Measurements from ENCODE around the gene SIK3. TPM values are rescaled to one million over a fixed set of nuclear protein-coding genes. Genes with fewer than 3 reads are reported as not detected.

SIK3 gene
- total RNA-seq, 1 donor from 2014 or later: 54.2 TPM

DNA sequence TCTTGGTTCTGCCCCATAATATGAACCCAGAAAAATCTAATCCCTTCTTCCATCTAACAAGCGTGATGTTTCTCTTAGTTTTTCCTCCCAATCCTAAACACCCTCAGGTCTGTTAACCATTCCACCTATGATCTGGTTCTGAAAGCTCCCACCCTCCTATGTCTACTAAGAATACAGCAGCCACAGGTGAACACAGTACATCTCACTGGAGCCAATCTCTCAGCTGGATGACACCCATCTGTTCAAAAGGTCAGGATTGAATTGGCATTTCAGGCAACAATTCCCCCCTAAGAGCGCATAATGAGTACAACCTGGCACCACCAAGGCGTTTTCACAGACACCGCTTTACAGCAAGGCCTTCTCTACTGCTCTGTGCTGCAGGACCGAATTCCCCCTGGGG, 241.8 kb downstream of the SIK3 start:
- peaks cover 53% of the 10 kb centered on the region for H3K36me3 Mint-ChIP-seq (ENCODE audit: low read depth)
- DNase-seq (ENCODE audit: low spot score): no peak
- intact Hi-C loops (cut with micrococcal nuclease): no loop called here
- no peaks in the 10 kb centered on the region for H3K9me3 Mint-ChIP-seq
- H3K27me3 Mint-ChIP-seq (ENCODE audit: insufficient read depth): no peaks in the 10 kb centered on the region
- no peak overlapping the region for H3K4me3 Mint-ChIP-seq
- peaks cover 47% of the 10 kb centered on the region for H3K4me1 Mint-ChIP-seq (ENCODE audit: low read depth)
- peak overlapping the region; percentile 57 for H3K27ac Mint-ChIP-seq

DNA sequence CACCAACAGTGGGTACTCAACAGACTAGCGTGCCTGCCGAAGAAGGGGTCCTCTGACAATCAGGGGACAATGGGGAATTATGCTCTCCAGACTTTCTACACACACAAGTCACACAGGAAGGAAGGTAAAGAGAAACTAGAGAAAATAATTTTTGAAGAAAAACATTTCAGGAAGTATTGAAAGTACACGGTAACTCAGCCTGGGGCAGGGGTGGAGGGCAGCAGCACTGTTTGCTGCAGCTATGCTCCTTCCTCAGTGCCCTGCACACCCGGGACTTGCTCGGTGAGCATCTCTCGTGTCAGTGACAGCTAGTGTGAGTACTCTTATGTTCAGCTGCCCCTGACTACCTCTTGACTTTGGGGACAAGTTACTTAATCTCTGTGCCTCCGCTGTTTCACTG, 242.8 kb downstream of the SIK3 start:
- Mint-ChIP-seq H3K27me3 (ENCODE audit: insufficient read depth) (no peaks in the 10 kb centered on the region), H3K4me3 (peak overlapping the region; percentile 24), H3K27ac (peak overlapping the region; percentile 82), H3K4me1 (ENCODE audit: low read depth) (peaks cover 53% of the 10 kb centered on the region), H3K36me3 (ENCODE audit: low read depth) (peaks cover 49% of the 10 kb centered on the region), H3K9me3 (no peaks in the 10 kb centered on the region)
- DNase-seq (ENCODE audit: low spot score): no peak
- intact Hi-C loops (cut with micrococcal nuclease): no loop called here

DNA sequence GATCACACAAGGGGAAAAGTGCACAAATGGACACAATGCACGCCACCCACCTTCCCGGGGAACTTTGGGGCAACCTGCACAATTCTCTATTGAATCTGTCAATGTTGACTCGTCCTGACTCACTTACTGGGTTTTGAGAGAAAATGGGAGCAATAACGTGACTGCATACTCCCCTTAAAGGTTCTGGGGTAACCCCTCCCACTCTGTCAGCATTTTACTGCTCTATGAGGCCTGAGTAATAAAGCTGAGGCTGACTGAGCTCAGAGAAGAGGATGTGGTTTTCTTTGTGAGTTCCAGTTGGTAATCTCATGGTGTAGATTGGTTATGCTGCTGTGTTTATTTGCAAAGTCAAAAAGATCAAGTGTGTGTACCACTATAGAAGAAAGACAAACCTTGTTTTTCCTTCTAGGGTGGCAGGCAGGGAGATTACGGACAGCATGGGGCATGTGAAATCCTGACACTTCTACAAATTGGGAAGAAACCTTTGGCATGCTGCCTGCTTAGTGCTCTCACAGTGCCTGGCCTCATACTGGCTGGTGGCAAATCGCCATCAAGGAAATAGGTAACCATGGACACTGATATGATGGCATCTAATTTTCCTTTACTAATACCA, 244.7 kb downstream of the SIK3 start:
- Mint-ChIP-seq H3K4me3 (peak overlapping the region; percentile 73), H3K27ac (peak overlapping the region; percentile 92), H3K4me1 (ENCODE audit: low read depth) (peaks cover 64% of the 10 kb centered on the region), H3K27me3 (ENCODE audit: insufficient read depth) (no peaks in the 10 kb centered on the region), H3K36me3 (ENCODE audit: low read depth) (peaks cover 55% of the 10 kb centered on the region), H3K9me3 (no peaks in the 10 kb centered on the region)
- intact Hi-C loops (cut with micrococcal nuclease): loop anchor here (1.0 to 2.0 kb wide), 15 partner anchors 17 to 1149 kb away; partner anchors contain the start of genes PAFAH1B2, SIDT2 and ZPR1
- DNase-seq (ENCODE audit: low spot score): peak; percentile 70

DNA sequence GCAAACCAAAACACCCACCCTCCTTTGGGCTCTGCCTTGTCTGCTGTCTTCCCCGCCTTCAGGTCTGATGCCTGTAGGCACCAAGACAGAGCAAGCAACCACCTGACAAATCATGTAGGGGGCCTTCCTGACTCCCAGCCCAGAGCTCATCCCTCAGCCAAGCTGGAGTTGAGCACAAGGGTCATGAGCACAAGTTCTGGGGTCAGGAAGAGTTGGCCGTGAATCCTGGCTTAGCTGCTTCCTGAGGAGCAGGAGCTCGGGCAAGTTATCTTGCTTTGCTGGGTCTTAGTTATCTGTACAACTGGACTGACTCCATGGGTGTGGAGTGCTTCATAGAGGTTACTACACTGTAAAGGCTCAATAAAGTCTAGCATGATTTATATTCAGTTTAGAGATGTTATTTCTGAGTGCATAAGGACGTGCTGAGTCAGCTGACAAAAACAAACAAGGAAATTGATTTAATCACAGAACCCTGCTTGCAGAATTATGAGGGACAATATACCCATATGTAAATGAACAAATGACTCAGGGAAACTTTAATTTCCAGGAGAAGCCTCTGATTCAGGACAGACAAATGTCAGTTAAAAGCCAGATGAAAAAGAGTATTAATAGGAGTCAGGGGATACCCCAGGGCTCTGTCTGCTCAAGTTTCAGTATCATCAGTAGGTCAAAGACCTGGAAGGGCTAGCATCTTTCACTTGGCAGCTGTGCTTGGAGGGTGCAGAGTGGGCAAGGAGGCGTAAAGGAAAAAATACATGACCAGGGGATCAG, 245.8 kb downstream of the SIK3 start:
- Mint-ChIP-seq H3K9me3 (no peaks in the 10 kb centered on the region), H3K27ac (peak overlapping the region; percentile 92), H3K36me3 (ENCODE audit: low read depth) (peaks cover 47% of the 10 kb centered on the region), H3K4me1 (ENCODE audit: low read depth) (peaks cover 64% of the 10 kb centered on the region), H3K4me3 (peak overlapping the region; percentile 73), H3K27me3 (ENCODE audit: insufficient read depth) (no peaks in the 10 kb centered on the region)
- intact Hi-C loops (cut with micrococcal nuclease): loop anchor here (1.0 to 2.0 kb wide), 15 partner anchors 16 to 1150 kb away; partner anchors contain the start of genes PAFAH1B2, SIDT2 and ZPR1
- no peak for DNase-seq (ENCODE audit: low spot score)

DNA sequence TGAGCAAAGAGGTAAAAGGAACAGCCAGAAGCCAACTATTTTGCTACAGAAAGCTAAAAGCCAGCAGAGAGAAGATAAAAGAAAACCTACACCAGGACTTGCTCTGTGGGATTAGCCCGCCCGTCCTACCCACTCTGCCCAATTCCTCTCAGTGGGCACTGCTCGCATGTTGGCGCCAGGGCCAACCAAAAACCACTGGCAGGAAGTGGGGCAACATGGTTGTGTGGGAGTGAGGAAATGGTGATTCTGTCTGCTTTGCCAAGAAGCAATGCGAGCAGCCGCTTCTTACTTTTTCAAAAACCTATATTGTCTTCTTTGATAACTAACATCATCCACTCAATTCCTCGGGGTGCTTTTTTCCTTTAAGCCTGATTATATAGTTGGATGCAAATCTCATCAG, 246.6 kb downstream of the SIK3 start:
- Mint-ChIP-seq H3K27me3 (ENCODE audit: insufficient read depth) (no peaks in the 10 kb centered on the region), H3K9me3 (no peaks in the 10 kb centered on the region), H3K4me3 (peak overlapping the region; percentile 73), H3K27ac (peak overlapping the region; percentile 92), H3K36me3 (ENCODE audit: low read depth) (peaks cover 46% of the 10 kb centered on the region), H3K4me1 (ENCODE audit: low read depth) (peaks cover 64% of the 10 kb centered on the region)
- DNase-seq (ENCODE audit: low spot score): no peak
- intact Hi-C loops (cut with micrococcal nuclease): loop anchor here (2.0 kb wide), 4 partner anchors 29 to 1151 kb away; partner anchors contain the start of gene SIDT2

DNA sequence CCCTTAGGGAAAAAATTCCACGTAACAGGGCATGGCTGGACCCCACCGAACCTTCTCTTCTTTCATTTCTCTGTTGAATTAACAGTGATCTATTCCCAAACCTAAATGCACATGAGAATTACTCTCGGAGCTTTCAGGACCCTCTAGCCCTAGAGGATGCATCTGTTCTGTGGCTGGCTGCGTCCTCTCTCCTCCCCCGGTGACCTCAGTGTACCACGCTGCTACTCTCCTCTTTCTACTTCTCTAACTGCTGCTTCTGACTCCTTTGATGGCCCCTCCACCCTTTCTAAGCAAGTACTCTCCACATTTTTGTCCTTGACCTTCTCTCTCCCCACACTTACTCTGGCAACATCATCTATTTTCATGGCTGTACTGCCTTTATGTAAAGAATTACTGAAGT, 248.7 kb downstream of the SIK3 start:
- Mint-ChIP-seq H3K9me3 (no peaks in the 10 kb centered on the region), H3K36me3 (ENCODE audit: low read depth) (peaks cover 54% of the 10 kb centered on the region), H3K27ac (no peak overlapping the region), H3K27me3 (ENCODE audit: insufficient read depth) (no peaks in the 10 kb centered on the region), H3K4me3 (no peak overlapping the region), H3K4me1 (ENCODE audit: low read depth) (peaks cover 52% of the 10 kb centered on the region)
- no peak for DNase-seq (ENCODE audit: low spot score)
- intact Hi-C loops (cut with micrococcal nuclease): no loop called here

DNA sequence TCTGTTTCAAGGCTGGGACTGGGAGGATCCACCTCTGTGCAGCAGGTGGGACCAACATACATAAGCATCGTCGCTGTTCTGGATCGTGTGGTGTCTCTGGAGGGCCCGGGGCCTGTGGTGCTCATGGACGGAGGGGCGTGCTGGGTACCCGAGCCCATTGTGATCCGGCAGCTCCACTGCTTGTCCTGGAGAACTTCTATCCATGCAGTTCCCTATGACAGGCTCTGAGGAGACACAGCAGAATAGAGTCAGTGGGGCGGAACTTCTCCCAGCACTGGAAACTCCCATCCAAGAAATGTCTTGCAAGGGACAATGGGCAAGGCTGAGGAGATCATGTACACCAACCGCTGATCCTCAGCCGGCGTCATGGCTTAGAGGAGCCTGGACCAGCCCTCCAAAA, 249.2 kb downstream of the SIK3 start:
- H3K27me3 Mint-ChIP-seq (ENCODE audit: insufficient read depth): no peaks in the 10 kb centered on the region
- no peaks in the 10 kb centered on the region for H3K9me3 Mint-ChIP-seq
- H3K36me3 Mint-ChIP-seq (ENCODE audit: low read depth): peaks cover 52% of the 10 kb centered on the region
- no peak overlapping the region for H3K27ac Mint-ChIP-seq
- H3K4me1 Mint-ChIP-seq (ENCODE audit: low read depth): peaks cover 48% of the 10 kb centered on the region
- intact Hi-C loops (cut with micrococcal nuclease): no loop called here
- no peak for DNase-seq (ENCODE audit: low spot score)
- no peak overlapping the region for H3K4me3 Mint-ChIP-seq

DNA sequence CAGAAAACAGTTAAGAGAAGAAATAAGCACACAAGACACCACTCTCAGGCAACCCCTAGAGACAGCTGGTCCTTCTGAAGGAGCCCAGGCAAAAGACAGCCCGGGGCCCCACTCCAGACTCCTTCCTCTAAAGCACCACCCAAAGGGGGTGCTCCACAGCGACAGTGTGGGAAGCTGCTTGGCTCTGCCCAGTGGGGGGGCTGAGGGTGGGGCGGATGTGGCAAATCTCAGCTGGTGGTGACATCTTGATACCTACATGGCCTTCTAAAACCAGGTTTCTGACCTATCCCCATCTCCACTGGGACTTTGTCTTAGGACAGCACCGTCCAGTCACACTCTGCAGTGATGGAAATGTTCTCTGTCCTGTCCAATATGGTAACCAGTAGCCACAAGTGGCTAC, 250.6 kb downstream of the SIK3 start:
- Mint-ChIP-seq H3K4me3 (no peak overlapping the region), H3K4me1 (ENCODE audit: low read depth) (peaks cover 33% of the 10 kb centered on the region), H3K9me3 (no peaks in the 10 kb centered on the region), H3K27ac (no peak overlapping the region), H3K27me3 (ENCODE audit: insufficient read depth) (no peaks in the 10 kb centered on the region), H3K36me3 (ENCODE audit: low read depth) (peaks cover 54% of the 10 kb centered on the region)
- intact Hi-C loops (cut with micrococcal nuclease): no loop called here
- DNase-seq (ENCODE audit: low spot score): no peak

DNA sequence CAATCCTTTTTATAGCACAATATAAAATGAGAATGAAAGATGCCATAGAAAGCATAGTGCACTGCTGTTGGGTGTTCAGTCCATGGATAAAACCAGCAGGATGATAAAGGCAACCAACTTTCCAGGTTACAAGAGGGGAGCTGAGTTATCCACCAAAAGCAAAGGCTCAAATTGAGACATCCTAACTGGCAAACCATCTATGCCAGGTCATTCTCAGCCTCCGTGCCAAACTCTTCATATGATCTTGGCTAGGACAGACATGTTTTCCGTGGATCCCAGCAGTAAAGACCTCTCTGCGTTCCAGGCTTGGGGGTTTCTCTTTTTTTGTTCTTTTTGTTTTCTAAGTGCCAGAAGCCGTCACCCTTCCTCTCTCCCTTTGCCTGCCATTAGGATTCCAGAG, 253.5 kb downstream of the SIK3 start:
- Mint-ChIP-seq H3K4me3 (no peak overlapping the region), H3K9me3 (no peaks in the 10 kb centered on the region), H3K27me3 (ENCODE audit: insufficient read depth) (no peaks in the 10 kb centered on the region), H3K36me3 (ENCODE audit: low read depth) (peaks cover 43% of the 10 kb centered on the region), H3K27ac (no peak overlapping the region), H3K4me1 (ENCODE audit: low read depth) (peaks cover 8% of the 10 kb centered on the region)
- intact Hi-C loops (cut with micrococcal nuclease): no loop called here
- no peak for DNase-seq (ENCODE audit: low spot score)

DNA sequence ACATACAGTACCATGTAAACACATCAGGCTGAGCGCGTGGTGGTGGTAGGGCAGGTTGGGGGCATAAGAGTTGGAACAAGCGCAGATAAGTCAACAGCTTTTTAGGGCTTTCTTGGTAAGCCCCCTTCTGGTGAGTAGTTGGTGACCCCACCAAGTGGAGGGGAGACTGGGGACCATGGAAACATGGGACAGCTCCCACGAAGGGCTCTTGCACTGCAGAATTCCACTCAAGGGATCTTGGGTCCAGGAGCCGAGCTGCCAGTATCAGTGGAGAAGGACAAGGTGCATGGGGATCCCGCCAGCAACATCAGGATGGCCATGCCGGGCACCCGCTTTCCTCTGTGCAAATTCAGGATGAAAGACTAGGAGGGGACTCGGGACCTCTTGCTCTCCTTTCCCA, 254.6 kb downstream of the SIK3 start:
- no peak for DNase-seq (ENCODE audit: low spot score)
- Mint-ChIP-seq H3K27me3 (ENCODE audit: insufficient read depth) (no peaks in the 10 kb centered on the region), H3K4me3 (no peak overlapping the region), H3K9me3 (no peaks in the 10 kb centered on the region), H3K4me1 (ENCODE audit: low read depth) (peaks cover 5% of the 10 kb centered on the region), H3K36me3 (ENCODE audit: low read depth) (peaks cover 36% of the 10 kb centered on the region), H3K27ac (no peak overlapping the region)
- intact Hi-C loops (cut with micrococcal nuclease): no loop called here

DNA sequence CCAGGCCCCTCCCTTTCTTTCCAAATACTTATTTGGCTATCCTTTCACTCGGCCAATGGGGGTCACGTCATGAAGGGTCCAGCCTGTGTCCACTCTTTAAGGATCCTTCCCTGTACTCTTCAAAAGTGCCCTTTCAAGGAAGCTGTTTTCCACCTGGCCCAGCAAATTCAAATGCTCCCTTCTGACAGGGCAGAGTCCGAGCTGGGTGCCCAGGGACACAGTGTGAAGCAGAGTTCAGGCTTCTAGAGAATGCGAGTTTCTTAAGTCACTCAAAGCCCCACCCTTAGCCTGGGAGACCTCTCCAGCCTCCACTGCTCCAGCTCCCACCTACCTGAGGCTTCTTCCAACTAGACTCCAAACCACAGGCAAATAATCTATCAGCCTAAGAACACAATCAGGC, 255.3 kb downstream of the SIK3 start:
- intact Hi-C loops (cut with micrococcal nuclease): no loop called here
- Mint-ChIP-seq H3K27ac (no peak overlapping the region), H3K4me3 (no peak overlapping the region), H3K36me3 (ENCODE audit: low read depth) (peaks cover 35% of the 10 kb centered on the region), H3K9me3 (no peaks in the 10 kb centered on the region), H3K4me1 (ENCODE audit: low read depth) (peaks cover 5% of the 10 kb centered on the region), H3K27me3 (ENCODE audit: insufficient read depth) (no peaks in the 10 kb centered on the region)
- DNase-seq (ENCODE audit: low spot score): no peak

DNA sequence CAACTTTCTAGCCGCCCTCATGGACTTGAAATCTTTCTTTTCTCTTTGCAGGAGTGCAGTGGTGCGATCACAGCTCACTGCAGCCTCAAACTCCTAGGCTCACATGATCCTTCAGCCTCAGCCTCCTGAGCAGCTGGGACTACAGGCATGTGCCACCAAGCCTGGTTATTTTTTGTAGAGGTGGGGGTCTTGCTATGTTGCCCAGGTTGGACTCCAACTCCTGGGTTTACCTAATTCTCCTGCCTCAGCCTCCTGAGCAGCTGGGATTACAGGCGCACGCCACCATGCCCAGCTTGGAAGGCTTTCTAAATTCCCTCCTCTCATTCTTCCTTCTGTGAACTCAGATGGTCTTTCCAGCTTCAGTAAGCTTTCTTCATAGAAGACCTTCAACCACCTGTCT, 256.1 kb downstream of the SIK3 start:
- no peak for DNase-seq (ENCODE audit: low spot score)
- H3K4me1 Mint-ChIP-seq (ENCODE audit: low read depth): peaks cover 5% of the 10 kb centered on the region
- no peaks in the 10 kb centered on the region for H3K27me3 Mint-ChIP-seq (ENCODE audit: insufficient read depth)
- no peaks in the 10 kb centered on the region for H3K9me3 Mint-ChIP-seq
- intact Hi-C loops (cut with micrococcal nuclease): no loop called here
- H3K27ac Mint-ChIP-seq: no peak overlapping the region
- peaks cover 32% of the 10 kb centered on the region for H3K36me3 Mint-ChIP-seq (ENCODE audit: low read depth)
- no peak overlapping the region for H3K4me3 Mint-ChIP-seq

DNA sequence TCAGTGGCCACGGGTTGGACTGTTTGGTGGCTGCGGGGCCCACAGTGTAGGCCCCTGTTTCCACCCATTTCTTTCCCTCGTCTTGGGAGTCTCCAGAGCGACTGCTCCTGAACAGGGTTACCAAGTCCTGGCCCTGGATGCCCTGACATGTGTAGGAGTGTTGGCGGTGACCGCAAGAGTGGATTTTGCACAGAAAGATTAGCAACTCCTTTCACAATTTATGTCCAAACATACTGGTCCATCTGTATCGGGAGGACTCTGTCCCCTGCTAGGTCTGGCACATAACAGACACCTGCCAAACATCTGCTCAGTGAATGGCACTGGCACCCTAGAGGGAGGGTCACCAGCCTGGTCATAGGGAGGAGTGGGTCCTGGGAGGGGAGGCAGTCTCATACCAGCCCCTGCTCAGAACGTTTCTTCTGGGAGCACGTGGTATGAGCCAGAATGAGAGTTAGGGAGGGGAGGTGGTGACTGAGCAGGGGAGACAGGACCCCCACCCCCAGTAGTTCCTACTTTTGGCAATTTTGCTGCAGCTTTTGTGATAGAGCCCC, 257.4 kb downstream of the SIK3 start:
- intact Hi-C loops (cut with micrococcal nuclease): no loop called here
- no peaks in the 10 kb centered on the region for H3K9me3 Mint-ChIP-seq
- no peak for DNase-seq (ENCODE audit: low spot score)
- H3K27ac Mint-ChIP-seq: no peak overlapping the region
- peaks cover 23% of the 10 kb centered on the region for H3K36me3 Mint-ChIP-seq (ENCODE audit: low read depth)
- H3K27me3 Mint-ChIP-seq (ENCODE audit: insufficient read depth): no peaks in the 10 kb centered on the region
- H3K4me1 Mint-ChIP-seq (ENCODE audit: low read depth): peaks cover 5% of the 10 kb centered on the region
- H3K4me3 Mint-ChIP-seq: no peak overlapping the region
